ENCODE measurements around the gene NRDE2. TPM values are rescaled to one million over a fixed set of nuclear protein-coding genes. Genes with fewer than 3 reads are reported as not detected.

The NRDE2 gene
- total RNA-seq, 1 experiment from 2014 or later: 12.1 TPM

GRCh38 chr14:90373887-90374286 is 42.1 kb upstream of the NRDE2 start:
- ChIA-PET CTCF (interaction anchor here (0.7 to 1.0 kb wide), 2 partner anchors 384 to 981 kb away, joined by 3 to 5 read pairs; no protein-coding TSS in a partner anchor), POLR2A (interaction anchor here (0.7 kb wide), 1 partner anchor 90 kb away, joined by 3 read pairs; no protein-coding TSS in a partner anchor)
- Mint-ChIP-seq H3K27ac (no peak overlapping the region), H3K36me3 (no peaks in the 10 kb centered on the region), H3K4me1 (no peaks in the 10 kb centered on the region), H3K27me3 (ENCODE audit: low read depth) (no peaks in the 10 kb centered on the region), H3K9me3 (no peaks in the 10 kb centered on the region), H3K4me3 (no peak overlapping the region)
- DNase-seq (ENCODE audit: low spot score): no peak
- ATAC-seq: no peak
- TF ChIP-seq ARID4B (CRISPR knock-in tag; IDR thresholded peaks at IDR 0.05; ENCODE audit: borderline replicate concordance) (no peak), ZNF317 (CRISPR knock-in tag; IDR thresholded peaks at IDR 0.05; ENCODE audit: borderline replicate concordance, low read depth) (no peak), RORB (CRISPR knock-in tag; IDR thresholded peaks at IDR 0.05) (no peak), ZNF232 (CRISPR knock-in tag; IDR thresholded peaks at IDR 0.05) (no peak), ATF1 (CRISPR knock-in tag; IDR thresholded peaks at IDR 0.05) (no peak), ZNF671 (CRISPR knock-in tag; IDR thresholded peaks at IDR 0.05) (no peak), TEAD1 (CRISPR knock-in tag; IDR thresholded peaks at IDR 0.05) (no peak)

- ATAC-seq (no peak), DNase-seq (ENCODE audit: low spot score) (no peak)
- H3K4me3 Mint-ChIP-seq: no peak overlapping the region
- POLR2A ChIA-PET: interaction anchor here (0.5 kb wide), 1 partner anchor 180 kb away, joined by 3 read pairs; no protein-coding TSS in a partner anchor
- CTCF ChIA-PET: interaction anchor here (1.1 kb wide), 2 partner anchors 389 to 391 kb away, joined by 3 to 5 read pairs; no protein-coding TSS in a partner anchor
- H3K4me1 Mint-ChIP-seq: no peaks in the 10 kb centered on the region
- no peak overlapping the region for H3K27ac Mint-ChIP-seq
- H3K36me3 Mint-ChIP-seq: no peaks in the 10 kb centered on the region
- H3K27me3 Mint-ChIP-seq (ENCODE audit: low read depth): no peaks in the 10 kb centered on the region
- no peaks in the 10 kb centered on the region for H3K9me3 Mint-ChIP-seq
- TF ChIP-seq JUN (CRISPR knock-in tag; IDR thresholded peaks at IDR 0.05) (no peak), ATF3 (CRISPR knock-in tag; conservative IDR thresholded peaks at IDR 0.05) (no peak), RORB (CRISPR knock-in tag; IDR thresholded peaks at IDR 0.05) (no peak), ZNF532 (CRISPR knock-in tag; IDR thresholded peaks at IDR 0.05; ENCODE audit: borderline replicate concordance) (no peak), SP1 (CRISPR knock-in tag; conservative IDR thresholded peaks at IDR 0.05) (no peak), MAX (CRISPR knock-in tag; IDR thresholded peaks at IDR 0.05) (no peak), HMGXB4 (CRISPR knock-in tag; IDR thresholded peaks at IDR 0.05) (no peak), ZNF423 (CRISPR knock-in tag; IDR thresholded peaks at IDR 0.05) (no peak), ZNF121 (CRISPR knock-in tag; IDR thresholded peaks at IDR 0.05) (no peak), KAT7 (CRISPR knock-in tag; IDR thresholded peaks at IDR 0.05; ENCODE audit: borderline replicate concordance) (no peak)
These were observed 37.4 kb upstream of the NRDE2 start for GRCh38 chr14:90368946-90369721.
